ES-I3 (cell line): Measurements from ENCODE around the gene A1CF.
"Not testable (repeated sequence)": the region's sequence is repeated elsewhere in the genome, so short reads cannot be mapped to it uniquely, and the experiment has no call there.

ENCODE experiments used
- H3K36me3 ChIP-seq: 2 replicates; pipeline ENCODE4 v1.6.1; 2013; ENCODE audit warnings: mild to moderate bottlenecking, low read length, control low read depth, moderate library complexity; ENCODE audit not compliant: insufficient read depth
- H3K4me1 ChIP-seq: 2 replicates; pipeline ENCODE4 v1.6.1; 2013; ENCODE audit warnings: mild to moderate bottlenecking, control low read depth, low read length; ENCODE audit not compliant: insufficient read depth
- H3K9ac ChIP-seq: 2 replicates; pipeline ENCODE4 v1.6.1; 2013; ENCODE audit warnings: low read depth, mild to moderate bottlenecking, low read length, moderate library complexity
- H3K9me3 ChIP-seq: 2 replicates; pipeline ENCODE4 v1.6.1; 2013; ENCODE audit warnings: mild to moderate bottlenecking, low read length, moderate library complexity; ENCODE audit not compliant: control insufficient read depth, insufficient read depth

A1CF gene

DNA sequence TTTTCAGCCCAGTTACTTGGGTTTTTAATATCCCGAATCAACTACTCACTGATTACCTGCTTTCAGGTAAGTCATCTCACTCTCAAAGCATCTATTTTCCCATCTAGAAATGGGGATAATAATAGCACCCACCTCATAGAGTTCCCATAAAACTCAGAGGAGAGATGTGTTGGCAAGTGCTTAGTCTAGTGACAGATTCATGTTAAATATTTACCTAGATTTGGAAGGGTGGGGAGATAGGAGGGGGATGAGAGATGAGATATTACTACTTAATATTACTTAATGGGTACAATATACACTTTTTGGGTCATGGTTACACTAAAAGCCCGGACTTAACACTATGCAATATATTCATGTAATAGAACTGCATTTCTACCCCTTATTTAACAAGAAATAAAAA is 7.0 kb upstream of the A1CF start:
- no peaks in the 10 kb centered on the region for H3K9me3 ChIP-seq
- no peak overlapping the region for H3K9ac ChIP-seq
- no peaks in the 10 kb centered on the region for H3K36me3 ChIP-seq
- H3K4me1 ChIP-seq = no peaks in the 10 kb centered on the region

DNA sequence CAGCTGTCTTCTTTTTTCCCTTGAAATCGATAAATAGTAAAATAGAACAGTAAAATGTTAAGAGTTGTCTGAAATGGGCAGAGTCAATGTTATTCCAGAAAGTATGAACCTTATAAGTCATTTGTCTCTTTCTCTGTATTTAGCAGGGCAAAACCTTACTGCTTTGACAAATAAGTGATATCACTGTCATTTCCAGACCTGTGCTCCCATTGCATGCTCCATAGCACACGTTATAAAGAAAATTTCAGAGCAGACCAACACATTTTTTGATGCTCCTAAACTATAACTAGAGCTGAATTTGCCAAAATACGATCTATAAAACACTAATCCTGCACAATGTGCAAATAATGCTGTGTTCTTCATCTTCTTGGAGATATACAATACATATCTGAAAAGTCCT is 1.1 kb downstream of the A1CF start:
- H3K9ac ChIP-seq = no peak overlapping the region
- H3K4me1 ChIP-seq = no peaks in the 10 kb centered on the region
- no peaks in the 10 kb centered on the region for H3K9me3 ChIP-seq
- no peaks in the 10 kb centered on the region for H3K36me3 ChIP-seq

DNA sequence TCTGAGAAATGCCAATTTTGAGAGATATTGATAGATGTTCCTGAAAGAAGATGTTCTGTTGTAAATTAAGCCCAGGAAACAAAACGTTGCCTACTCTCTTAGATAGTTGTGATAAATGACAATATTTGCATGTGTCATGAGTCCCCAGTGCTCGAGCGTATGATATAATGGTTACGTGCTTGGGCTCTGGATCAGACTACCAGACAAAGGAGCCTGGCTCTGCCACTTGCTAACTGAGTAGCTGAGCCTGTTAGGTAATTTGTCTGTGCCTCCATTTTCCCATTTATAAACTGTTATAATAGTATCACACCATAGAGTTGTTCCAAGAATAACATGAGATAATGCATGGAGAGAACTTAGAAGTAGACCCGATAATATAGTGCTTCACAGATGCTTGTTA is 1.8 kb downstream of the A1CF start:
- Histone ChIP-seq H3K36me3 (no peaks in the 10 kb centered on the region), H3K4me1 (no peaks in the 10 kb centered on the region), H3K9me3 (no peaks in the 10 kb centered on the region), H3K9ac (no peak overlapping the region)

- H3K9ac ChIP-seq = no peak overlapping the region
- H3K9me3 ChIP-seq = no peaks in the 10 kb centered on the region
- no peaks in the 10 kb centered on the region for H3K36me3 ChIP-seq
- no peaks in the 10 kb centered on the region for H3K4me1 ChIP-seq
These were observed 2.9 kb downstream of the A1CF start for GRCh38 chr10:50882540-50882983.

DNA sequence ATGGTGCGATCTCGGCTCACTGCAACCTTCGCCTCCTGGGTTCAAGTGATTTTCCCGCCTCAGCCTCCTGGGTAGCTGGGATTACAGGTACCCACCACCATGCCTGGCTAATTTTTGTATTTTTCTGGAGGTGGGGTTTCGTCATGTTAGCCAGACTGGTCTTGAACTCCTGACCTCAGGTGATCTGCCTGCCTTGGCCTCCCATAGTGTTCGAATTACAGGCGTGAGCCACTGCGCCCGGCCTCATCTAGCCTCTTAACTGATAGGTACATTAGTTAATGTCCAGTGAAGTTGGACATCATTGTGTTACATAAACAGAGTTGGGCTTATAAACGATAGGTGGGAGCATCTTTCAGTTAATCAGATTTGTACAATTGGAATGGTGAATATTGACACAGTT is 4.4 kb downstream of the A1CF start:
- not testable (repeated sequence) for H3K4me1 ChIP-seq, H3K9me3 ChIP-seq, H3K36me3 ChIP-seq, H3K9ac ChIP-seq

- no peaks in the 10 kb centered on the region for H3K4me1 ChIP-seq
- H3K9me3 ChIP-seq = no peaks in the 10 kb centered on the region
- H3K36me3 ChIP-seq = no peaks in the 10 kb centered on the region
- no peak overlapping the region for H3K9ac ChIP-seq
These were observed 9.0 kb downstream of the A1CF start for GRCh38 chr10:50876429-50876828.

DNA sequence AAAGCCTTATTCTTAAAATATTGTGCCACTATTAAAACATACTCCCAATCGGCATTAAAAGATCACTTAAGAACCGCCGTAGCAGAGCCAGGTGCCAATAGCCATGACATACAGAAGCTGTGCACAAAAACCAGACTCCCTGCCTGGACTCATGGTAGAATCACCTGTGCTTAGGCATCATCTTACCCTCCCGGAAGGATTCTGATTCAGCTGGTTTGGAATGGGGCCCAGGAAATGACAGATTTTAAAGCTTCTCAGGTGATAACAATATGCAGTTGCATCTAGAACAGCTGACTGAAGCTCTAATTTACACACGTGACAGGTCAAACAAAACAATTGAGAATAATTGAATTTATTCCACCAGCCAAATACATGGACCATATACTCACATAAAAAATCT is 10.7 kb downstream of the A1CF start:
- H3K9ac ChIP-seq = no peak overlapping the region
- H3K4me1 ChIP-seq = no peaks in the 10 kb centered on the region
- no peaks in the 10 kb centered on the region for H3K36me3 ChIP-seq
- no peaks in the 10 kb centered on the region for H3K9me3 ChIP-seq

DNA sequence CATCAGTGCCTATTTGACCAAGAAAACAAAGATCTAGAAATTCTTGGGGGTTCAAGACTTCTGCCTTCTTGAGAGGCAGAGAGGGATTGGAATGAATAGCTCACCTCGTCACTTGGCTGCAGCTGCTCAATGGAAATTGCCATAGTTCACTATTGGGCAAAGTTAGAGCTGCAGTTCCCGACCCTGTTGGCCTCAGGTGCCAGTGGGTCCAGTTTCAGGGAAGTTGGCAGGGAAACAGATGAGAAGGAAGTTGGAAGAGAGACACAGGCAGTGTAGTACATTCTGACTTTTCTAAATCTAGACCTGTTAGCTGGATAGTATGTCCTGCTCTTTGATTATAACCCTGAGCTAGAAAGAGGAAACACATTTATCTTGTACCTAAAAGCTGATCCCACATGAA is 19.1 kb downstream of the A1CF start:
- Histone ChIP-seq H3K9ac (no peak overlapping the region), H3K9me3 (no peaks in the 10 kb centered on the region), H3K36me3 (no peaks in the 10 kb centered on the region), H3K4me1 (0 out of 2 replicates have a peak, but pooled peaks cover 5% of the 10 kb centered on the region)

- H3K9me3 ChIP-seq = no peaks in the 10 kb centered on the region
- no peak overlapping the region for H3K9ac ChIP-seq
- no peaks in the 10 kb centered on the region for H3K36me3 ChIP-seq
- peaks cover 7% of the 10 kb centered on the region; the same call in 1 of the 2 replicates for H3K4me1 ChIP-seq
These were observed 22.7 kb downstream of the A1CF start for GRCh38 chr10:50862719-50863118.

DNA sequence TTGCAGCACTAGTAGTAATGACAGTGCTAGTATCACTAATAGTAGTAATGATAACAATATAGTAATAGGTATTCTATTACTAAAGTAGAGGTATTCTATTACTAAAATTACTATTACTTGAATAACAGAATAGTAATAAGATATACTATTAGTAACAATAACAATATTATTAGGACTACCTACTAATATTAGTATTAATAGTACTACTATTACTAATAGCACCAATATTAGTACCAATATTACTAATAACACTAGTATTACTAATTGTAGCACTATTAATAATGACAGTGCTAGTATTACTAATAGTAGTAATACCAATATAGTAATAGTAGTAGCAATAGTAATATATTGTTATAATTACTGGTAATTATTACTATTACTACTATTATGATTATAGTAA is 24.1 kb downstream of the A1CF start:
- Histone ChIP-seq H3K9me3 (no peaks in the 10 kb centered on the region), H3K36me3 (no peaks in the 10 kb centered on the region), H3K4me1 (peaks cover 10% of the 10 kb centered on the region), H3K9ac (no peak overlapping the region)

DNA sequence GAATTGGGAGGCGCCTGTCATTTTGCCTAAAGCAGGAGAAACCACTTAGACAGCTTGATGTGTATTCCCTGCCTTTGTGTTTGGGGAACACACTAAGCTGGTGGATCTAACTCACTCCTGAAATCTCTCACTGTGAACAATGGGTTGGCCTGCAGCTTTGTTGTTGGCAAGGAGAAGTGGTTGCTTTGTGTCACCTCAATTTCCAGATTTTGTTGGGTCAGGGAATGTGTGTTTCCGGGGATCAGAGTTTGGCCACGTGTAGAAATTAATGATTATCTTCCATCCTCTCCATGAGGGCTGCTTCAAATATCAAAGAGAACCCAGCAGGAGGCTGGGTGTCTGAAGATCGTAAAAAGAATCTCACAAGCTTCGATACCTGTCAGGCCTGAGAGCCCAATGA is 27.8 kb downstream of the A1CF start:
- Histone ChIP-seq H3K4me1 (peaks cover 9% of the 10 kb centered on the region), H3K36me3 (no peaks in the 10 kb centered on the region), H3K9ac (no peak overlapping the region)

DNA sequence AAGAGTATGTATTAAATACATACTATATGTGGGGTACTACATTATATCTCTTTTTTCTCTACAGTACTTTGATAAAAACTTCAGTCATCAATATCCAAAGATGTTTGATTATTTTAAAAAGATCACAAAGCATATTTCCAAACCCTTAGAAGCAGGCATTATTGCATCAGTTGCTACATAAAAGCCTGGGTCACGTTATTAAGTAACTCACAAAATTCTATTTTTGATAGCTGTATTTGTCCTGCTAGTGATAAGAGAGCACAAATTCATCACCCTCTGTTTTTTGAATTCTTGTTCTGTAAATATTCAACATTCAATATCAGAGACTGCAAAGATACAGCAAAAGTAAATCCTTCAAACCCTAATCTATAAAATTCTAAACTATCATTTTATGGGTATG is 30.0 kb downstream of the A1CF start:
- no peaks in the 10 kb centered on the region for H3K9me3 ChIP-seq

More for the DNA sequence above, 27.8 kb downstream of the A1CF start:
- no peaks in the 10 kb centered on the region for H3K9me3 ChIP-seq

GRCh38 chr10:50855015-50855414 is 30.4 kb downstream of the A1CF start:
- H3K9ac ChIP-seq = no peak overlapping the region
- peaks cover 17% of the 10 kb centered on the region for H3K4me1 ChIP-seq
- H3K36me3 ChIP-seq = no peaks in the 10 kb centered on the region
- no peaks in the 10 kb centered on the region for H3K9me3 ChIP-seq

More for the DNA sequence above, 30.0 kb downstream of the A1CF start:
- H3K9ac ChIP-seq = no peak overlapping the region
- peaks cover 15% of the 10 kb centered on the region for H3K4me1 ChIP-seq
- H3K36me3 ChIP-seq = no peaks in the 10 kb centered on the region

DNA sequence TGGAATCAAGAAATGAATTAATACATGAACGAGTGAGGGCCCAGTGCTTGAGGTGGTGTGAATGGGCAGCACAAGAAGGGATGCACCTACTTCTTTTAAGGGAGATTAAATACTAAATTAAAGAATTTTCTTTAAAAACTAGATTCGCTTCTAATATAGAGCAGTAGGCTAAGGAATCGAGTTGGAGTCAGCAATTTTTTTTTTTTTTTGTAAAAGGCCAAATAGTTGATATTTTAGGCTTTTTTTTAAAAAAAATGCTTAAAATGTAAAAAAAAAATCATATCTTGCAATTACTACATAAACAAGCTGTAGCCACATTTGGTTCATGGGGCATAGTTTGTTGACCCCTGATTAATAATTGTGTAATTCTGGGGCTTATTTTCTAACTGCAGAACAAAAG is 31.9 kb downstream of the A1CF start:
- Histone ChIP-seq H3K36me3 (no peaks in the 10 kb centered on the region), H3K9me3 (no peaks in the 10 kb centered on the region), H3K4me1 (peaks cover 17% of the 10 kb centered on the region), H3K9ac (no peak overlapping the region)

- Histone ChIP-seq H3K9me3 (no peaks in the 10 kb centered on the region), H3K36me3 (no peaks in the 10 kb centered on the region), H3K4me1 (peaks cover 8% of the 10 kb centered on the region; the same call in 1 of the 2 replicates), H3K9ac (no peak overlapping the region)
These were observed 33.3 kb downstream of the A1CF start for GRCh38 chr10:50851884-50852671.
